AG20443 (cell line): ENCODE measurements around the gene AGMAT.
A peak's percentile ranks its signal among the peaks of the same experiment; 100 is the strongest.

Source experiments
- DNase-seq: peaks from one replicate; pipeline ENCODE4 v3.0.0; 2012; ENCODE audit warnings: low spot score, mixed read lengths

Gene AGMAT

DNA sequence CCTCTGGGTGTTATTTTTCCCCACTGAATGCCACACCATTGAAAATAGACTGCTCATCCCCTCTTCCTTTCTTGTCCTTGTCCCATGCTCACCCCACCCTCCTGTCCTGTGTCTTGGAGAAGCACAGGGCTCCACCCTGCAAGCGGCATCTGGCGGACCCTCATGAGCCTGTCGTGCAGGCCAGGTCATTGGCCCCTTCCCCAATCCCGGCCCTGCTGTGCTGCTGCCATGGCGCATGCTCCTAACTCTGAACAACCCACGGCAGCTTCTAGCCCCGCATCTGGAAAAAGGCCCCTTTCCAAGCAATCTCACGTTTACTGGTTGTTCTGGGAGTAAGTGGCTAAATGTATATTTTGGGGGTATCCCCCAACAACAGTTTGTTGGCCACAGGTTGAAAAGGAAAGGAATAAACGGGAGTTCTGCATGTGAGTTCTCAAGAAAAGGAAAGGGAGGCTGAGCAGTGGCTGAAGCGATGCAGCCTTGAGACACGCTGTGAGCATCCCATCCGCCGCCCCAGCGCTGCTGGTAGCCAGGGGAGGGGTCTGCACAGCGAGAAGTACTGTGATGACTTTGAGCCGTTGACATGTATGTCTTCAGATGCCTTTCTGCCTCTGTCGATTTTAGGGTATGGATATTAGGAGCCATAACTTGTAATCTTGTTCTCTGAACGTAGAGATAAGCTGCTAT, 16.3 kb downstream of the AGMAT start:
- no peak for DNase-seq

DNA sequence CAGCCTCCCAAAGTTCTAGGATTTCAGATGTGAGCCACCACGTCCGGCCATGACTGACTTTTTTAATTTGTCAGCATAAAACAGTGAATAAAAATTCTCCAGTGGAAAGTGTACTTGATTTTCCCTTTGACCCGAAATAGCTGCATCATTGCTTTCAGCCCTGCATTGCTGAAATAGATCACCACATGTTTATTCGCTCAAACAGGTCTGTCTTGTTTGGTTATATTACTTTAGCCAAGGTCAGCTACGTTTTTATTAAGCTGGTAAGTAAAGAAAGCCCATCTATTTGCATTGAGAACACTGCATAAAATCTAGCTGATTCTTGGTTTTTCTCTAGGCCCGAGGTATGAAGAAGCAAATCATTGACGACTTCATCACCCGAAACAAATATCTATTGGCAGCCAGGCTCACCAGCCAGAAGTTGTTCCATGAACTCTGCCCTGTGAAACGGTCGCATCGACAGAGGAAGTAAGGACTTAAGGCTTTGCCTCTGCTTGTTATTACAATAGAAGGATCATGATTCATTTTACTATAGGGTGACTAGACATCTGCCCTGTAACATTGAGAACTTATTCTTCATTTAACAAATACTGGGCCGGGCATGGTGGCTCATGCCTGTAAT, 25.6 kb downstream of the AGMAT start:
- DNase-seq: no peak

DNA sequence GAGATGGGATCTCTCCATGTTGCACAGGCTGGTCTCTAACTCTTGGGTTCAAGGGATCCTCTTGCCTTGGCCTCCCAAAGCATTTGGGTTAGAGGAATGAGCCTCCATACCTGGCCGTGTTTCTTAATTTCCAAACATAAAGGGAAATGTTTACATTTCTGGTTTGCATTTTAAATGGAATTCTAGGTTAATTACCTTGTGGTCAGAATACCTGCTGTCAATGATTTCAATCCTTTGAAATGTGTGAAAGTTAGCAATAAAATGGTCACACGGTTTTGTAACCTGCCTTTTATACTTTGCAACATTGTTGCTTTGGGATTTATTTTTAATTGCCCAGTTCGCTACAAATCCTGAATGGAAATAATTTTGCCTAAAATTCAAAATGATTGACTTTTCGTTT, 26.3 kb downstream of the AGMAT start:
- no peak for DNase-seq

- DNase-seq: no peak
Observed at GRCh38 chr1:15557594-15557993, 27.3 kb downstream of the AGMAT start.

DNA sequence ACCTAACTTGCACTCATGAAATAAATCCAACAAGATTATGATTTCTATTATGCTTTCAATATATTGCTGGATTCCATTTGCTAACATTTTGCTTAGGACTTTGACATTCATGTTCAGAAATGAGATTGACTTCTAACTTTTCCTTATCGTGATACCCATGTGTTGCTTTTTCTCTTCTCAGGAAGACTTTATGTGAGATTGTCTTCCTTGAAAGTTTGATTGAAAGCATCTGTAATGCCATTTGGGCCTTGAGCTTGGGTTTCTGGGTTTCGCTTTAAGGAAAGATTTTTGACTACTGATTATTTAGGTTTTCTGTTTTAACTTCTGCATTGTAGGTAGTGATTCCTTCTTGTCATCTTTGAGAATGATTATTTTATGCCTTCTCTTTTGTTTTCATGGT, 27.8 kb downstream of the AGMAT start:
- DNase-seq: no peak

- no peak for DNase-seq
Observed at GRCh38 chr1:15550573-15550972, 34.3 kb downstream of the AGMAT start.

- no peak for DNase-seq
Observed at GRCh38 chr1:15546641-15547040, 38.2 kb downstream of the AGMAT start.

DNA sequence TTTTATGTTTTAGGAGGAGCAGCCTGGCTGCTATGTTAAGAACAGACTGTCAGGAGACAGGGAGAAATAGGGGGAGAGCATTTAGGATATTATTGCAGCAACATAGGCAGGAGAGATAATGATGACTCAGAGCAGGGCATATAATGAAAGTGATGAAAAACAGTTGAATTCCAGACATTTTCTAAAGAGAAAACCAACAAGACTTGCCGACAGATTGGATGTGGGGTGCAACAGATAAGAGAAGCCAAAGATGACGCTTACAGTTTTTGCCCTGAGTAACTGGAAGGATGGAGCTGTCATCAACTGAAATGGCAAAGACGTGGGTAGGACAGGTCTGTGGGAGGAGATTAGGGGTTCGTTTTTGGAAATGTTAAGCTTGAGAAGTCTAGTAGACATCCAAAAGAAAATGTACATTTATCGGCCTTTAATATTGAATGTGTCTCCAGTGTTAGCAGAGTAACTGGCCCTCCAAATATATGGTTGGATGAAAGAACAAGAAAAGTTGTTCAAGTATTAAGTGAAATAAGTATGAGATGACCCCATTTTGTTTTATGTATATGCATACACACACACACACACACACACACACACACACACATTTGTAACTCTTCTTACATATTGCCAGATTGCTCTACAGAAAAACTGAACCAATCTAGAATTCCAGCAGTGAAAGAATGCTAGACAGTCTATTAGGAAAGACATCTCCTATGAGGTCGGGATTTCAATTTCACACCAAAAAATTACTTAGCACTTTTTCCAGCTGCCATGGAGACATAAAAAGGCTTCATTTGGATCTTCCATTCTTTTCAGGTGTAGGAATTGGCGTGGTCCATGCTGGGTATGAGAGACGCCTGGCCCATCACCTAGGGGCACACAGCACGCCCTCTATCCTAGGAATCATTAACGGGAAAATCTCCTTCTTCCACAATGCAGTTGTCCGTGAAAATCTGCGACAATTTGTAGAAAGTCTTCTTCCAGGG, 41.0 kb downstream of the AGMAT start:
- peak; percentile 68 for DNase-seq

- no peak for DNase-seq
Observed at GRCh38 chr1:15543251-15543588, 41.6 kb downstream of the AGMAT start.

DNA sequence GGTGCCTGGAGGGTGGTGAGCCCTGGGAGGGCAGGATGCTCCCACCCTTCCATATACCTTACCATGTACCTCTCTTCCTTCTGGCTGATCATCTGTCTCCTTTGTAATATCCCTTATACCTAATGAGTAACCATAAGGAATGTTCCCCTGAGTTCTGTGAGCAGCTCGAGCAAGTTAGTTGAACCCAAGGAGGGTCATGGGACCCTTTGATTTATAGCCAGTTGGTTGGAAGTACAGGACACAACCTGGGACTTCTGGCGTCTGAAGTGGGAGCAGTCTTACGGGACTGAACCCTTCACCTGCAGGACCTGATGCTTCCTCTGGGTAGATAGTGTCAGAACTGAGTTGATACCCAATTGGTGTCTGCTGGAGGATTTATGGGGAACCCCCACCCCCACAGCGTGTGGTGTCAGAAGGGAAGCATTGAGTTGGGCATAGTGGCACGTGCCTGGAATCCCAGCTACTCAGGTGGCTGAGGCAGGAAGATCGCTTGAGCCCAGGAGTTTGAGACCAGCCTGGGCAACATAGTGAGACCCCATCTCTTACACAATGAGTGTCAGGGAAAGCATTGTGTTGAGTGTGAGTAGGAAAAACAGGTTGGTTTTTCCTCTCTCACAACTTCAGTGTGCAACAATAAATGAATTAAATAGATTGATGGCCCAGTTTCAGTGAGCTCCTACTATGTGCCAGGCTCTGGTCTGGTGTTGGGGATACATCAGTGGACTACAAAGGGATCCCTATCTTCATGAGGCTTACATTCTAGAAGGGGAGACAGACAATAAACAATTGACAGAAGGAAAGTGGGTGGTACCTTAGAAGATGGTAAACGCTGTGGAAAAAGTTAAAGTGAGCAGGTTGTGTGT, 42.2 kb downstream of the AGMAT start:
- no peak for DNase-seq

GRCh38 chr1:15541231-15541792, 43.5 kb downstream of the AGMAT start:
- DNase-seq: no peak

GRCh38 chr1:15540186-15540585, 44.7 kb downstream of the AGMAT start:
- no peak for DNase-seq

GRCh38 chr1:15538771-15539170, 46.1 kb downstream of the AGMAT start:
- no peak for DNase-seq

DNA sequence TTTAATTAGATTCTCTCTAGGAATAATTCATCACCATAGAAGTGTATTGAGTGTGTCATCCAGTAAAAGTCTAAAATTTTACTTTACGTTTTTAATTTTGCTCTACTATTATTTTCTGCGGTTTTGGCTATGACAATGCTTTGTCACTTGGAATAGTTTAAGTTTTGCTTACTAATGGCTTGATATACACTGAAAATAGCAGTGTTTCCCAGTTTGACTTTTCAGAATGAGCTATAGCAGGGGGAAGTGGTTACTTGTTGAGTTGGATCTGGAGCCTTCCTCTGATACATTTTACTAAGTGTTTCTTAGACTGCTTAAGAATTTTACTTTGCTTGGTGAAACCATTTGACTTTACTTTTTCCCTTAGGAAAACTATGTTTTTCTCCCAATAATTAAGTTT, 53.2 kb downstream of the AGMAT start:
- DNase-seq: no peak

- DNase-seq: no peak
Observed at GRCh38 chr1:15531003-15531402, 53.8 kb downstream of the AGMAT start.

DNA sequence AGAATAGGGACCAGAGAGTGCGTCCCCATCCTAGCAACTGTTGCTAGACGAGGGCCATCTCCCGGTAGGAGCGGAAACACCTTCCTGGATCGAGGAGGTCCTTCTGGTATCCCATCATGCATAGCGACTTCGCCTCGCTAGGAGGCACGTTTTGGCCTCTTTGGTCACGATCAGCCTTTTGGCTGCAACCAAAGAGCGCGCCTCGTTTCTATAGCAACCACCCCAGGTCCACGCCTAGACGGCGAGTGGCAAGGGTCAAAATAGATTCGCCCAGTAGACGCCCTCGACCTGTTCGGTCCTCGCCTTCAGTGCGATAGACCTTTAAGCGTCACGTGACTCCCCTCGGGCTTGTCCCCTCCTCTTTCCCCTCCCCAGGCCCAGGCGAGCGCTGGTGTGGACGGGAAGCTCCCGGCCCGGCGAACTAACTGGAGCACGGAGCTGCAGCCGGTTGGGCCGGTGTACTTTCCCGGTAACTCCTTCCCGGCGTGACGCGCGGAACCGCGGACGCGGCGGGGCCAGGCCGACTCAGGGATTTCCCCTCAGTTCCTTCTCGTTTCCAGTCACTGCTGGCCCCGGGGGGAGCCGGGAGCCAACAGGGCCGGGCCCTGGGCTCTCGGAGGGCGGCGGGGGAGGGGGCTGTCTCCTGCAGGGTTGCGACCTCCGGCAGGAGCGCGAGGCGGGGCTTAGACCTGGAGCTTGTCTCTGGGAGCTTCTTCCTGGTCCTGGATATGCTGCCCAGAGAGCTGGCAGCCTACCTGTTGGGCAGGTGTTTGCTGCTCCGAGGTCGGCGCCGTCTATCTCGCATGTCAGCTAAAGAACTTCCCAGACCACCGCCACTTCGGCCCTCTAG, 58.1 kb downstream of the AGMAT start, which contains the start of gene DNAJC16:
TSS of gene DNAJC16 (plus strand) at position 359 of the 850 bp plus-strand sequence. CDS start 2,258 bp downstream, outside the sequence.
- DNase-seq: peak; percentile 95

DNA sequence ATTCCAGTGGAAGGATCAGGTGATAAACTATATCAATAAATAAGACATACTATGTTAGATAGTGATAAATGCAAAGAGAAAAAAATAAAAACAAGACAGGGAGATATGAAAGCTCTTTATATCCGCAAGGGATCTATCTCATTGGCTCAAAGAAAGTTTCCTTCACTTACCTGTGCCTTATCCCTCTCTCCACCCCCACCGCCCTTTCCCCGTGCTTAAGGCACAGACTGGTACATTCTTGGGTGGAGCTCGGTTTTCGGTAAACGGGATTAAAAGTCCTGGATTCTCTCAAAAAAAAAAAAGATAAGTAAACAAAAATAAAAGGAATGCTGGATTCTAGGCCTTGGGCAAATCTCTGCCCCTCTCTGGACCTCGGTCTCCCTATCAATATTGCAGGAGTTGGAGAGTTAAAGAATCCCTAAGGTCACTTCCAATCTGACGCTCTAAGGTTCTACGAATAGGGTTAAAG, 58.8 kb downstream of the AGMAT start:
- DNase-seq: no peak

- DNase-seq: no peak
Observed at GRCh38 chr1:15525050-15526020, 59.5 kb downstream of the AGMAT start.
